ENCODE measurements around the gene HOXD12.

Gene HOXD12

GRCh38 chr2:176122683-176123410, 23.3 kb downstream of the HOXD12 start, which contains the start of gene HOXD9:
Gene HOXD9 (plus strand): TSS chr2:176122719. CDS start chr2:176122769, 50 bp downstream.
- no peak for DNase-seq

- DNase-seq, result no peak
Measured at GRCh38 chr2:176123411-176124109, 24.0 kb downstream of the HOXD12 start.

- DNase-seq, result no peak
Measured at GRCh38 chr2:176124110-176124946, 24.7 kb downstream of the HOXD12 start.

GRCh38 chr2:176124947-176125771, 25.6 kb downstream of the HOXD12 start:
- DNase-seq, result no peak

- no peak for DNase-seq
Measured at GRCh38 chr2:176125772-176126054, 26.1 kb downstream of the HOXD12 start.

GRCh38 chr2:176126929-176127773, 27.6 kb downstream of the HOXD12 start:
- DNase-seq, result peak; percentile 68

- DNase-seq, result no peak
Measured at GRCh38 chr2:176127774-176128072, 28.1 kb downstream of the HOXD12 start.

- no peak for DNase-seq
Measured at GRCh38 chr2:176128172-176128981, 28.8 kb downstream of the HOXD12 start.

GRCh38 chr2:176128982-176129796, 29.6 kb downstream of the HOXD12 start, which contains the start of gene HOXD8:
Gene HOXD8 (plus strand): TSS chr2:176129705. CDS start chr2:176130367, 662 bp downstream.
- DNase-seq, result no peak

GRCh38 chr2:176129813-176130146, 30.2 kb downstream of the HOXD12 start:
- DNase-seq, result no peak

GRCh38 chr2:176130147-176130956, 30.8 kb downstream of the HOXD12 start:
- no peak for DNase-seq

- no peak for DNase-seq
Measured at GRCh38 chr2:176130957-176131847, 31.6 kb downstream of the HOXD12 start.

- DNase-seq, result no peak
Measured at GRCh38 chr2:176131848-176132158, 32.2 kb downstream of the HOXD12 start.

- no peak for DNase-seq
Measured at GRCh38 chr2:176132205-176133171, 32.9 kb downstream of the HOXD12 start.

GRCh38 chr2:176133389-176133788, 33.8 kb downstream of the HOXD12 start:
- no peak for DNase-seq

- no peak for DNase-seq
Measured at GRCh38 chr2:176134035-176134434, 34.4 kb downstream of the HOXD12 start.

GRCh38 chr2:176135035-176135440, 35.4 kb downstream of the HOXD12 start:
- no peak for DNase-seq

All from RPMI8226 (cell line).